NCI-H2196 (cell line): Measurements from ENCODE around the gene CNIH2.

ENCODE experiments used
- DNase-seq: peaks from one replicate; lab custom pipeline; 2025; ENCODE audit not compliant: unreplicated experiment; lab: John Stamatoyannopoulos, UW

CNIH2 gene

DNA sequence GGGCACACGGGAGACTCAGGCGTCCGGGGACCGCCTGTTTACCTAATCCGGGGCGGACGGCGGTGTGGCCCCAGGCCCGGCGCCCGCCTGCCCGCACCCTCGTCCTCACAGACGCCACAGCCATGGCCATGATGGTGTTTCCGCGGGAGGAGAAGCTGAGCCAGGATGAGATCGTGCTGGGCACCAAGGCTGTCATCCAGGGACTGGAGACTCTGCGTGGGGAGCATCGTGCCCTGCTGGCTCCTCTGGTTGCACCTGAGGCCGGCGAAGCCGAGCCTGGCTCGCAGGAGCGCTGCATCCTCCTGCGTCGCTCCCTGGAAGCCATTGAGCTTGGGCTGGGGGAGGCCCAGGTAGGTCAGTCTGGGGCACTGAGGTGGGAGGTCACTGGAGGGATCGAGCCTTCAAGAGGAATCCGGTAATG, 19.5 kb upstream of the CNIH2 start:
- DNase-seq, result no peak

DNA sequence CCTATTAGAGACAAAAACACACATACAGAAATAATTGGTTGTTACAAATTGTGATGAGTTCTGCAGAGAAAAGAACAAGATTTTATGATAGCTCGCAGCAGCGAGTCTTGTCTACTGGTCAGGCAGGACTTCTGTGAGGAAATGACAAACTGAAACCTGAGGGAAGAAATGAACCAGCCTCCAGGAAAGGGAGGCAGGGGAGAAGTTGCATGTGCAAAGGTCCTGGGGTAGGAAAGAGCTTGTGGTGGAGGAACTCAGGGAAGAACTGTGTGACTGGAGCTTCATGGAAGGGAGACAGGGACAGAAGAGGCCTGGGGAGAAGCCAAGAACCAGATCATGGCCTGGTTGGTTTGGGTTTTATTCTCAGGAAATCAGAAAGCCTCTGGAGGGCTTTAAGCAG, 18.8 kb upstream of the CNIH2 start:
- DNase-seq, result no peak

DNA sequence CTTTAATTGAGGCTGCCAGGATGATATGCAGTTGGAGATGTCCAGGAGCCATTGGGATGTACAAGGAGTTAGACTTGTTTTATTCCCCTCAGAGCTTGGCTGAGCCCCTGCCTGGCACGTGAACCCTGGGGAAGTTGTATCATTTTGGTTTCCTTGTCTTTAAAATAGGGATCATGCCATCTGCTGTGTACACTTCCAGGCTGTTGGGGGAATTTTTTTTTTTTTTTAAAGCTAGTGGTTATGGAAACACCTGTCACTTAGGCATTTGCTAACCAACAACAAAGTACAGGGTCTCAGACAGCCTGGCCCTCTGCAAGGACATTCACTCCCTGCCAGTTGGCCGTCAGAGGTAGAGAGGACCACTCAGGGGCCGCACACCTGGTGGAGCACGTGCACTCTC, 18.0 kb upstream of the CNIH2 start:
- DNase-seq, result no peak

DNA sequence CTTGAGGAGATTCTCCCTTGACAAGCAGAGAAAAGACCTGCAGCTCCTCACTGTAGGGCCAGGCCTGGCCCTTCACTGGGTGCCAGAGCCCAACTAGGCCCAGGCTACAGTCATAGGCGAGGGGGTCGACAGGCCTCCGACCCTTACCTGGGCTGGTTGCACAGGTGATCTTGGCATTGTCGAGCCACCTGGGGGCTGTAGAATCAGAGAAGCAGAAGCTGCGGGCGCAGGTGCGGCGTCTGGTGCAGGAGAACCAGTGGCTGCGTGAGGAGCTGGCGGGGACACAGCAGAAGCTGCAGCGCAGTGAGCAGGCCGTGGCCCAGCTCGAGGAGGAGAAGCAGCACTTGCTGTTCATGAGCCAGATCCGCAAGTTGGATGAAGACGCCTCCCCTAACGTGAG, 16.4 kb upstream of the CNIH2 start:
- DNase-seq, result no peak

DNA sequence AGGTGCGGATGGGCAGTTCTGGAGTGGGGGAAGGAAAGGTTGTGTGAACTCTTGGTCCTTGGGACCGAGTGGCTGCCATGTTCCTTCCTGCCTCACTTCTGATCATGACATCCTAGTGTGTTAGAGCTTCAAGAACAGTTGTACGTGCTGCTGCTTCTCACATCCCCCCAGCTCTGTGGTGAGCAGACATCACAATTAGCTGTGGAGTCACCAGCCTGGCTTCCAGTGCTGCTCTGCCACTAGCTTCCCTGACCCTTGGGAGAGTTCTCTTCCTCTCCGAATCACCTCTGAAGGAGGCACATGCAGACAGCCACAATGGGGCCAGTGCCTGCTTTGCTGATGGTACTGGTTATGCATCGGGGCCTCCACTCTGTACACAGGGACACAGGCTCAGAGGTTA, 15.8 kb upstream of the CNIH2 start:
- no peak for DNase-seq

DNA sequence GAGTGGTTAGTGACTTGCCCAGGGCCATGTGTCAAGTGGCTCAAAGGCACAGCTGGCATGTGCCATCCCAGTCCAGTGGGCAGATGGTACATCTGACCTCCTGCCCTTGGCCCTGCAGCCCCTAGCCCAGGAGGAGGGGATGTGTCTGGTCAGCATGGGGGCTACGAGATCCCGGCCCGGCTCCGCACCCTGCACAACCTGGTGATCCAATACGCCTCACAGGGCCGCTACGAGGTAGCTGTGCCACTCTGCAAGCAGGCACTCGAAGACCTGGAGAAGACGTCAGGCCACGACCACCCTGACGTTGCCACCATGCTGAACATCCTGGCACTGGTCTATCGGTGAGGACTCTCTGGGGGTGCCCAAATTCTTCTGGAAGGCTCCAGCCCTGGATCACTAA, 15.3 kb upstream of the CNIH2 start:
- no peak for DNase-seq

DNA sequence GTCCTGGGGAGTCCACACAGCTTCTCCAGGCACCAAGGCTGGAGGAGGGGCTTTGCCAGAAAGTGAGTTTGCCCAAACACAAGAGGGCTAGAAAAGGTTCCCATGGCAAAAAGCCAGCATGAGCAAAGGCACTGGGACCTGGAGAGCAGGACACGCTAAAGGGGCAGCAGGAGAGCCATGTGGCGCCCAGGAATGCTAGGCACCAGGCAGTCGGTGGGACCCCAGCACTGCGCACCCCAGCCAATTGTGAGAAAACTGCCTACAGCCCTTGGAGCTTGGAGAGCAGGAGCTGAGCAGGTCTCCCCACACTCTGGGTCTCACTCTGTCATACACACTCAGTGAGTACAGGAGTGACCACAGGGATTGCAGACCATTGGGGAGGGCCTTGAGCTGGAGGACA, 14.7 kb upstream of the CNIH2 start:
- no peak for DNase-seq

DNA sequence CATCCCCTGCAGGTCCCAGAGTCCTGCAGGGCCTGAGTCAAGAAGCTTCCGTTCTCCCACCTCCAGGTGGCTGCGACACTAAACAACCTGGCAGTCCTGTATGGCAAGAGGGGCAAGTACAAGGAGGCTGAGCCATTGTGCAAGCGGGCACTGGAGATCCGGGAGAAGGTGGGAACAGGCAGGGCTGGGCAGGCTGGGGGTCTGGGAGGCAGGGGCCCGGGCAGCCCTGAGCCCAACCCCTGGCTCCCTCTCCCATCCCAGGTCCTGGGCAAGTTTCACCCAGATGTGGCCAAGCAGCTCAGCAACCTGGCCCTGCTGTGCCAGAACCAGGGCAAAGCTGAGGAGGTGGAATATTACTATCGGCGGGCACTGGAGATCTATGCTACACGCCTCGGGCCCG, 14.2 kb upstream of the CNIH2 start:
- DNase-seq, result no peak

DNA sequence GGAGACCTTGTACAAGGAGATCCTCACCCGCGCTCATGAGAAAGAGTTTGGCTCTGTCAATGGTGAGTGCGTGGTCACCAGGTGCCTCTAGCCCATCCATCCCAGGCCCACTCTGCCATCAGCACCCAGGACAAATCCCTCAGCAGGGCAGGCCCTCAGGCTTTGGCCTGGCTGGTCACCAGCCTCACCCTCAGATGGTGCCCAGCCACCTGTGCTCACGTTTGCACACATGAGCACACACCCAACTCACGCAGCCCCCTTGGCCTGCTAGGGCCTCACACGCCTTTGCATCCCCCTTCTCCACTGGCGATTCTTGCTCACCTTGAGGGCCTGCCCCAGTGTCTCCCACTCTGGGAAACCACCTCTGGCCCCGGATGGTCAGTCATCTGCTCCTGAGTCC, 13.6 kb upstream of the CNIH2 start:
- no peak for DNase-seq

DNA sequence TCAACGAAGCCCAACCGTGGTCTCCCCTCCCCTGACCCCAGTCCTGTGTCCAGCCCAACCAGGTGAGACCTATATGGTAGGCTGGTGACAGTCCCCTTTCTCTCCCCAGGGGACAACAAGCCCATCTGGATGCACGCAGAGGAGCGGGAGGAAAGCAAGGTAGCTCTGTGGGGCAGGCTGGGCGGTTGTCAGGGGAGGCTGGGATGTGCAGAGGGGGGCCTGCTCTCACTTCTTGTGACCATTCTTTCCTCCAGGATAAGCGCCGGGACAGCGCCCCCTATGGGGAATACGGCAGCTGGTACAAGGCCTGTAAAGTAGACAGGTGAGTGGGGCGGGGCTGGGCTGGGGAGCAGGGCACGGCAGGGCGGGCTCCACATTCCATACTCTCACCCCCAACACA, 13.1 kb upstream of the CNIH2 start:
- peak; percentile 22 for DNase-seq

DNA sequence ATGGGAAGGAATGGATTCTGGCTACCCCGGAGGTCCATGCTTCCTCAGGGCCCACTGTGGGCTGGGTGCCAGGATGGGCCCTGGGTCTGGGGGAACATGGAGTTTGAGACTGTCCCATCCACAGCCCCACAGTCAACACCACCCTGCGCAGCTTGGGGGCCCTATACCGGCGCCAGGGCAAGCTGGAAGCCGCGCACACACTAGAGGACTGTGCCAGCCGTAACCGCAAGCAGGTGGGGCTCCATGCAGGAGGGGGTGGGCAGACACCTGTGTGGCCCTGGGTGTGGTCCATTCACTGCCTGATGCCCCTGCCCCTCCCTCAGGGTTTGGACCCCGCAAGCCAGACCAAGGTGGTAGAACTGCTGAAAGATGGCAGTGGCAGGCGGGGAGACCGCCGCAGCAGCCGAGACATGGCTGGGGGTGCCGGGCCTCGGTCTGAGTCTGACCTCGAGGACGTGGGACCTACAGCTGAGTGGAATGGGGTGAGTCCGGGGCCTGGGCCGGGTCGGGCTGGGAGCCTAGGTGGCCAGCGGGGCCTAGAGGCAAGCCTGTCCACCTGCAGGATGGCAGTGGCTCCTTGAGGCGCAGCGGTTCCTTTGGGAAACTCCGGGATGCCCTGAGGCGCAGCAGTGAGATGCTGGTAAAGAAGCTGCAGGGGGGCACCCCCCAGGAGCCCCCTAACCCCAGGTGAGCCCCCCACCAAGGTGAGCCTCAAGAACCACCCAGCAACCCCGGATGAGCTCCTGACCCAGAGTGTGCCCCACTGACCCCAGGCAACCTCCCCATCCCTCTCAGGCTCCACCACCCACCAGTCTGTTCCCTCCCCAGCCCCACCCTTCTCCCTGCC, 12.2 kb upstream of the CNIH2 start:
- DNase-seq, result no peak

DNA sequence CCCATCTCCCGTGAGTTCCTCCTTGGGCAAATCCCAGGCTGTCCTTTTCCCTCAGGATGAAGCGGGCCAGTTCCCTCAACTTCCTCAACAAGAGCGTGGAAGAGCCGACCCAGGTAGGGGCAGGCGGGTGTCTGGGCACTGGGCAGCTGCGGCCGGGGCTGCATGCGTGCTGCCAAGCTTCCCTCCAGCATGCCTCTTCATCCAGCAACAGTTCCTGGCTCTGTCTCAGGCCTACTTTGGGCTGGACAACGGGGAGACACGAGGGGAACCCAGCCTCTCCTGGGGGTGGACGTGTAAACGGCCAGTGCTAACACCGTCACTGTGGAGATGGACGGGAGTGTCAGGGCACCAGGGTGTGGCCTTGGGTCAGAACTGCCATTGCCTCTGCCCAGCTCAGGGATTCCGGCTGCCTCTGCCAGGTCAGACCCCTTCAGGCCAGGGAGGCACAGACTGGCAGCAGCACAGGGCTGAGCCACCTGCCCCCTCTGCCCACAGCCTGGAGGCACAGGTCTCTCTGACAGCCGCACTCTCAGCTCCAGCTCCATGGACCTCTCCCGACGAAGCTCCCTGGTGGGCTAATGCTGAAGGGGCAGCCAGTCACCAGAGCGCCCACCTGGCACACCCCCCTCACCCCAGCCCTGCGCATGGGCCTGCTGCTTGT, 11.5 kb upstream of the CNIH2 start:
- no peak for DNase-seq

DNA sequence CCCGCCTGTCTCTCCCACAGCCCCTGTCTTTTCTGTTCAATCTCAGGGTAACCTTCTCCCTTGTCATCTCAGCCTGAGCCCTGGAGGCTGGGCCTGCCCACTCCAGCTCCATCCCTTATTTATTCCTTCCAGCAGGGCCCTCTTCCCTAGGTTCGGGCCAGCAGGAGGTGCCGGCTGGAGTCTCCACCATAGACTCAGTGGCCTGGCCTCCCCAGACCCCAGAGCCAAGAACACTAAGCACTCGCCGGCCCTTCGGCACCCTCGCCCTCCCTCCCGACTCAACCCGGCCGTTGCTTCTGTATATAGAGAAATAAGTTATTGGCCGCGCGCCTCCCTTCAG, 11.0 kb upstream of the CNIH2 start:
- DNase-seq, result no peak

DNA sequence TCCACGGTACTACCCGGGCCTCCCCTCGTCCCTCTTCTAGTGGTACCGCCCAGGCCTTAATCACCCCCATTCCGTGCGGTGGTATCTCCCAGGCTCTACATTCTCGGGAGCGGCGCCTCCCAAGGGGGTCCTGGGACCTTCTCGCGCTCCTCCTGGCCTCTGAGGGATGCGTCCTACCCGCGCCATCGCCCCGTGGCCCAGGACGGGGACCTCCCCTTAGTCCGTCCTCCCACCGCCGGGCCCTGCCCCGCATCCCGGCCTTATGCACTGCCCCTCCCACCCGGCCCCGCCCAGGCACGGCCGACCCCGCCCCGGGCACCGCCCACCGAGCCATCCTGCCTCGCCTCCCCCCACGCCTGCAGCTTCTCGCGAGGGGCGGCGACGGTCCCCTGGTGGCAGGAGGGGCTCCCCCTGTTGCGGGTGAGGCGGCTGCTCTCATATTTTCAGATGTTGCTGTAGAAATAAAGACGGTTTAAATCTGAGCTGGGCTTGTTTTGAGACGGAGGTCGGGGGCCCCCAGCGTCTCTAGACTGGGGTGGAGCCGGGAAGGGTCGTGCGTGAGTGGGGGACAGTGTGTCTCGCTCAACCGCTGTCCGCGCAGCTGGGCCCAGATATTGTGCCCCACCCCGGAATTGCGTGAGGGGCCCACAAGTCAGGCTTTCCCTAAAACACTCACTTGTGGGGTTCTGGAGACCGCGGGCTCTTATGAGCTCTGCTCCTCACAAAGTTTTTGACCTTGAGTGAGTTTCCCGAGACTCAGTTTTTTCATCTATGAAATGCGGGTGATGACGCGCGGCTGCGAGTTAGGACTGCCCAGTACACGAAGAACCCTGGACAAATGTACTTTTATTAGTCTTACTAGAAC, 10.4 kb upstream of the CNIH2 start:
- DNase-seq, result peak; percentile 76

DNA sequence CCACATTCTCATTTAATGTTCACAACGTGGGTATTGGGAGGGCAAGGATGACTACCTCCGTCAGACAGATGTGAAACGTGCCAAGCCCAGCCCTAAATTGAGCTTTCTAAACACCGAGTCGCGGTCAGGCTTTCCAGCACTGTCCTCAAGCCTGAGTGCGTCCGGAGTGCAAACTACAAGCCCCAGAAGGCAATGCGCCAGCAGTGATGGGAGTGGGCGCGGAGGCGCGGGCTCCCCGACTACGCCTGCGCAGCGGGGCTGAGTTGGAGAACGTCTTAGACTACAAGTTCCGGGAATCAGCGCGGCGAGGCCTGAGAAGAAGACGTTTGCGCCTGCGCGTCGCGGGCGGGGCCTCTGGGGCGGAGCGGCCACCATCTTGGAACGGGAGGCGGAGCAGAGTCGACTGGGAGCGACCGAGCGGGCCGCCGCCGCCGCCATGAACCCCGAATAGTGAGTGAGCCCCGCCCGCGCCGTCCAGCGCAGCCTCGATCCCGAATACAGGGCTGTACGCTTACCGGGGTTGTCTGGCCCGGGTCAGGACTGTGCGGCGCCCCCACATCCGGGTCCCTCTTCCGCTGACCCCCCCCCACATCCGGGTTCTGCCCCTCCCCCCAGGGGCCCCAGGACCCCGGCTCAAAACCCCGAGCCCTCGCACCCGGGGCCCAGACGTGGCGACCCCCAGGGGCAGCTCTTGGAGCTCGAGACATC, 9.6 kb upstream of the CNIH2 start, which contains the start of gene RAB1B:
Gene RAB1B (plus strand): TSS at position 396 of the 708 bp plus-strand sequence. CDS start 41 bp downstream, at position 437.
- DNase-seq, result peak; percentile 100

DNA sequence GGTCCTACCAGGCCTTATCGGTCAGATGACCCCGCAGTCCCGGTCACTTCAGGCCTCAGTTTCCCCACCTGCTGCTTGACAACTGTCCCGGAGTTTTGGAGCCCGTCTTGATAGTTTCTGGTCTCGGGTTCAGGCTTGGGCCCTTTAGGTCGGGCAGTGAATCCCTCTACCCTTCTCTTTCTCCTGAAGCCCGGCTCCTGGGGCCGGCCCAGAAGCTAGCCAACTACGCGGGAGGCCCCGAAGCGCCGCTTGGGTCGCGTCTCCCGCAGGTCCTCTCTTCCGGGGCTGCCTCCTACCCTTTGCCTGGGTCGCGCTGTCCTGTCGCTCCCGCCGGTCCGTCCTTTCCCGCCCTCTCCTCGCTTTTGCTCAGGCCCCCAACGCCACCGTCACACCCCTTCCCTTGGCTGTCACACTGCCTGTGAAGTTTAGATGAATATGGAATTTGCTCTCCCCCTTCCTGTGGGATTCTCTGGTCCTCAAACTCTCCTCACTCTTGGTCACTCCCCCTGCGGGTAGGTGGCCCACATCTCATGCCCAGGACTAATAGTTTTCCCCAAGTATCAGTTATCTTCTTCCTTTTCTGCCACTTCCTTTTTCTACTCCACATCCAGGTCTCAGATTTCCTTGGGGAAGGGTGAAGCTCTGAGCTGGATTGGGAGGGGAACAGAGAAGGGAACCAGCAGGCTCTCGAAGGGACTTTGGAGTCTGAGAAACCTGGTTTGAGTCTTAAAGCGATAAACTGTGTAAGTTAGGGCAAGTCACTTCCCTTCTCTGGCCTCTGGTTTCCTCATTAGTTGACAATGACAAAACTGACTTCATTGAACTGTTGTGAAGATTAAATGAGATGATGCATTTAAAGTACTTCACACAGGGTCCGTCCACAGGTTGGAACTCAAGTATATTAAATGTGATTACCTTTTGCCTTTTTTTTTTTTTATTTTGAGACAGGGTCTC, 8.7 kb upstream of the CNIH2 start:
- DNase-seq, result no peak

DNA sequence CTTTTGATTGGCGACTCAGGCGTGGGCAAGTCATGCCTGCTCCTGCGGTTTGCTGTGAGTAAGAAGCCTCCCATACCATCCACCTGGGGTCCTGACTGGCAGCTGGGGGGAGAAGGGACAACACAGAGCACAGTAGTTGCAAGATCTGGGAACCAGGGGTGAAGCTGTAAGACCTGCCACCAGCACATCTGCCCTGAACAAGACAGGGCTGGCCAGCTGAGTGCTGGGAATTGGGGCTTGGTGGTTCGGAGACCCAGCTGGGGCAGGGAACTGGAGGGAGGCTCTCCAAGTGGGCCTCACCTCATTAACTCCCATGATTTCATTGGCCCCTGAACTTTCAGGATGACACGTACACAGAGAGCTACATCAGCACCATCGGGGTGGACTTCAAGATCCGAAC, 6.2 kb upstream of the CNIH2 start:
- no peak for DNase-seq

DNA sequence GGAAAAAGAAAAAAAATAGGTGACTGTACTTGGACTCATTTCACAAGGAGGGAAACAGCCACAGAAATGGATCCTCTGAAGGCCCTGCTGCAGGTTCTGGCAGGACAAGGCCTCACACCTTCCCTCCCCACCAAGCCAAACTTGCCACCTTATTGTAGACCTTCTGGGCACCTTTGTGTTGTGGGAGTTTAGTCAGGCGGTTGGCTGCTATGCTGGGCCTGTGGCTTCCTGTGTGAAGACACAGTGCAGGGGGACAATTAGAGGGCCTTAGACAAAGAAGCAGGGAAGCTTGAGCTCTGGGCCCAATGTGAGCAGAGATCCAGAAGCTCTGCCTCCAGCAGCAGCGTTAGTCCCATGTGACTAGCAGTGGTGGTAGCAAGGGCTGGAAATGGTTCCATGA, 5.4 kb upstream of the CNIH2 start:
- DNase-seq, result no peak

DNA sequence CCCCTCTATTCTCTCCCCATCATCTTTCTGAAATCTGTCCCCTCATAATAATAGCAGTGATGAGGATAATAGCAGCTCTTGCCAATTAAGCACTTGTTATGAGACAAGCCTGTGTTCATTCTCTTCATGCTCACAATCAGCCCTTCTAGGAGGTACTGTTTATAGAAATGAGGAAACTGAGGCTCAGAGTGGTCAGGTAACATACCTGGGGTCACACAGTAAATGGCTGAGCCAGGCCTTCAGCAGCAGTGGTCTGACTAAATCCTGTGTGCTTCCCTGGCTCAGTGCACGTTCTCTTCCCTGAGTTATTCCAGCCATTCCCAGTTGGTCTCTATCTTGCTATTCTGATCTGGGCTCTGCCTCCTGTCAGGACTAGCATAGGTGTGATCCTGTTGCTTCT, 3.8 kb upstream of the CNIH2 start:
- no peak for DNase-seq

DNA sequence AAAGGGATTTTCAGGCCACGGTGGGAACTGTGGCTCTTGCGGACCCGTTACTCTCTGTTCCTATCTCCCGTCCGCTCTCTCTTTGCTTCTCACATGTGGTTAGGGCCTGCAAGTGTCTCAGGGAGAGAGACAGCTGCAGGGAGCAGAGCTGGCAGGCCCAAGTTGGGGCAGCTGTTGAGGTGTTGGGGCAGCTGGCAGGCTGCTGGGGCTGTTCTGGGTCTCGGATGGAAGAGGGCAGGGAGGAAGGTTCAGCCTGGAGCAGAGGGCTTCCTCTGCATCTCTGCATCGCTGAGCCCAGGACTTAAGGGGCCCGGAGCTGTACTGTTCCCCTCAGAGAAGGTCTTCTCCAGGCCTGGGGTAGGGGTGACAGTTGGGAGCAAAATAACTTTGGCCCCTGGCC, 2.6 kb upstream of the CNIH2 start:
- no peak for DNase-seq
